Progenitor cell of endocrine pancreas (in vitro differentiated cells): ENCODE measurements around the gene TOMM20. TPM values are rescaled to one million over a fixed set of nuclear protein-coding genes. Genes with fewer than 3 reads are reported as not detected.
"Not testable (repeated sequence)": the region's sequence is repeated elsewhere in the genome, so short reads cannot be mapped to it uniquely, and the experiment has no call there.

Source experiments
- DNase-seq: peaks from one replicate; pipeline ENCODE4 v3.0.0; 2021; ENCODE audit warnings: low spot score; ENCODE audit not compliant: unreplicated experiment
- H3K27ac Mint-ChIP-seq: 2 replicates; pipeline ENCODE4 v1.8.0; 2021; ENCODE audit warnings: mild to moderate bottlenecking, moderate library complexity, mixed read lengths
- H3K27me3 Mint-ChIP-seq: 2 replicates; pipeline ENCODE4 v1.8.0; 2021; ENCODE audit warnings: mixed read lengths
- H3K36me3 Mint-ChIP-seq: 2 replicates; pipeline ENCODE4 v1.8.0; 2022; ENCODE audit warnings: mixed read lengths; ENCODE audit not compliant: insufficient read depth
- H3K4me1 Mint-ChIP-seq: 2 replicates; pipeline ENCODE4 v1.8.0; 2021; ENCODE audit warnings: low read depth, mixed read lengths
- H3K4me3 Mint-ChIP-seq: 2 replicates; pipeline ENCODE4 v1.8.0; 2021; ENCODE audit warnings: low read depth, mild to moderate bottlenecking, moderate library complexity, mixed read lengths
- H3K9me3 Mint-ChIP-seq: 2 replicates; pipeline ENCODE4 v1.8.0; 2021; ENCODE audit warnings: low read depth, mixed read lengths
- total RNA-seq: library from RNA; stranded (reverse); gene quantifications from 2 replicates; pipeline ENCODE4 v1.2.1, GENCODE V29; 2021
- TF ChIP-seq, protein P1 (sequence below): fragments of 200-600 bp; sonication (generic); IDR thresholded peaks from one replicate; pipeline ENCODE4 v1.5.0; 2021; ENCODE audit warnings: antibody characterized with exemption, mild to moderate bottlenecking; ENCODE audit not compliant: unreplicated experiment

The TOMM20 gene
- total RNA-seq, 1 donor from 2014 or later, result 110 TPM

DNA sequence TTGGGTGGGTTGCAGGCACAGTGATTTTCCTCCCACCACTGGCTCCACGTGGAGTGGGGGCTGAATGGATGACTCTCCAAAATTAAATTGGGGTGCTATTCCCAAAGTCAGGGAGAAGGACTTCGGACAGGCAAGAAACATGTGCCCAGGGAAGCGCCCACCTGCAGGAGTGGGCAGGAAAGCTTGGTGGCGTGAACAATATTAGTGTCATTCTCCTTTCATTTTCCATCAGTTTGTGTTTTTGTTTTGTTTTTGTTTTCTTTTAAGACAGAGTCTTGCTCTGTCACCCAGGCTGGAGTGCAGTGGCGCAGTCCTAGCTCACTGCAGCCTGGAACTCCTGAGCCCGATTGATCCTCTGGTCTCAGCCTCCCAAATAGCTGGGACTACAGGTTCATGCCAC, 30.1 kb downstream of the TOMM20 start:
- TF ChIP-seq, protein P1, sequence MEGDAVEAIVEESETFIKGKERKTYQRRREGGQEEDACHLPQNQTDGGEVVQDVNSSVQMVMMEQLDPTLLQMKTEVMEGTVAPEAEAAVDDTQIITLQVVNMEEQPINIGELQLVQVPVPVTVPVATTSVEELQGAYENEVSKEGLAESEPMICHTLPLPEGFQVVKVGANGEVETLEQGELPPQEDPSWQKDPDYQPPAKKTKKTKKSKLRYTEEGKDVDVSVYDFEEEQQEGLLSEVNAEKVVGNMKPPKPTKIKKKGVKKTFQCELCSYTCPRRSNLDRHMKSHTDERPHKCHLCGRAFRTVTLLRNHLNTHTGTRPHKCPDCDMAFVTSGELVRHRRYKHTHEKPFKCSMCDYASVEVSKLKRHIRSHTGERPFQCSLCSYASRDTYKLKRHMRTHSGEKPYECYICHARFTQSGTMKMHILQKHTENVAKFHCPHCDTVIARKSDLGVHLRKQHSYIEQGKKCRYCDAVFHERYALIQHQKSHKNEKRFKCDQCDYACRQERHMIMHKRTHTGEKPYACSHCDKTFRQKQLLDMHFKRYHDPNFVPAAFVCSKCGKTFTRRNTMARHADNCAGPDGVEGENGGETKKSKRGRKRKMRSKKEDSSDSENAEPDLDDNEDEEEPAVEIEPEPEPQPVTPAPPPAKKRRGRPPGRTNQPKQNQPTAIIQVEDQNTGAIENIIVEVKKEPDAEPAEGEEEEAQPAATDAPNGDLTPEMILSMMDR, result no peak
- H3K36me3 Mint-ChIP-seq, result no peaks in the 10 kb centered on the region
- H3K9me3 Mint-ChIP-seq, result no peaks in the 10 kb centered on the region
- H3K4me1 Mint-ChIP-seq, result peaks cover 4% of the 10 kb centered on the region
- no peak overlapping the region for H3K27ac Mint-ChIP-seq
- no peak for DNase-seq
- H3K4me3 Mint-ChIP-seq, result no peak overlapping the region
- H3K27me3 Mint-ChIP-seq, result no peaks in the 10 kb centered on the region

DNA sequence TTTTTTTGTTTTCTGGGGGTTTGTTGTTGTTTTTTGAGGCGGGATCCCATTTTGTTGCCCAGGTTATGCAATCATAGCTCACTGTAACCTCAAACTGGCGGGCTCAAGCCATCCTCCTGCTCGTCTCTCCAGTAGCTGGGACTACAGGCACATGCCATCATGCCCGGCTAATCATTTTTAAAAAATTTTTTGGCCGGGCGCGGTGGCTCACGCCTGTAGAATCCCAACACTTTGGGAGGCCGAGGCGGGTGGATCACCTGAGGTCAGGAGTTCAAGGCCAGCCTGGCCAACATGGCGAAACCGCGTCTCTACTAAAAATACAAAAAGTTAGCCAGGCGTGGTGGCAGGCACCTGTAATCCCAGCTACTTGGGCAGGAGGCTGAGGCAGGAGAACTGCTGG, 31.1 kb downstream of the TOMM20 start:
- H3K4me3 Mint-ChIP-seq, H3K9me3 Mint-ChIP-seq, H3K27ac Mint-ChIP-seq, DNase-seq, H3K36me3 Mint-ChIP-seq, H3K27me3 Mint-ChIP-seq, H3K4me1 Mint-ChIP-seq: not testable (repeated sequence)

DNA sequence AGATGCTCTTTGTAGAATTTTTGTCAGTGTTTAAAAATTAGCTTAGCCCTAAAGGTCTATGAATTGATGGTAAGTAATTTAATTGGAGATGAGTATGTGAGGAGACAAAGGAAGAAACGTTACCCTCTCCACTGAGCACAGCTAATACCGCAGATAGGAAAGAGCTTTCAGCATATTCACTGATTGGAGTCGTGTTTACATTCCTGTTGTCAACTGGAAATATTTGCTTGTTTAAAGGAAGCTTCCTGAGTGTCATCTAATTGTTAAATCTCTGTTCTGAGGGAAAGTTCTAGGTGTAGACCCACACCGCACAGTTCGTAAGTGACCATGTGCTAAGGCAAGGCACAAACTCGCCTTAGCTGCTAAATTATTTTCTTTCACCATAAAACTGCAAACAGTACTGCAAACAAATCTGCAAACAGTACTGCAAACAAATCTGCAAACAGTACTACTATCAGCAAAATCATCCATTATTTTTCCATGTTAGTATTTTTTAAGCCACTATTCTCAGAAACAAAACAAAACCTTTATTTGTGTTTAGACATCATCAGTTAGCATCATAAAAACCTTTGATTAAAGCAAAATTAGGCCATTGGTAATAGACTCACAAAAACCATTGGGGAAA, 32.6 kb downstream of the TOMM20 start:
- no peaks in the 10 kb centered on the region for H3K36me3 Mint-ChIP-seq
- DNase-seq, result no peak
- H3K9me3 Mint-ChIP-seq, result no peaks in the 10 kb centered on the region

DNA sequence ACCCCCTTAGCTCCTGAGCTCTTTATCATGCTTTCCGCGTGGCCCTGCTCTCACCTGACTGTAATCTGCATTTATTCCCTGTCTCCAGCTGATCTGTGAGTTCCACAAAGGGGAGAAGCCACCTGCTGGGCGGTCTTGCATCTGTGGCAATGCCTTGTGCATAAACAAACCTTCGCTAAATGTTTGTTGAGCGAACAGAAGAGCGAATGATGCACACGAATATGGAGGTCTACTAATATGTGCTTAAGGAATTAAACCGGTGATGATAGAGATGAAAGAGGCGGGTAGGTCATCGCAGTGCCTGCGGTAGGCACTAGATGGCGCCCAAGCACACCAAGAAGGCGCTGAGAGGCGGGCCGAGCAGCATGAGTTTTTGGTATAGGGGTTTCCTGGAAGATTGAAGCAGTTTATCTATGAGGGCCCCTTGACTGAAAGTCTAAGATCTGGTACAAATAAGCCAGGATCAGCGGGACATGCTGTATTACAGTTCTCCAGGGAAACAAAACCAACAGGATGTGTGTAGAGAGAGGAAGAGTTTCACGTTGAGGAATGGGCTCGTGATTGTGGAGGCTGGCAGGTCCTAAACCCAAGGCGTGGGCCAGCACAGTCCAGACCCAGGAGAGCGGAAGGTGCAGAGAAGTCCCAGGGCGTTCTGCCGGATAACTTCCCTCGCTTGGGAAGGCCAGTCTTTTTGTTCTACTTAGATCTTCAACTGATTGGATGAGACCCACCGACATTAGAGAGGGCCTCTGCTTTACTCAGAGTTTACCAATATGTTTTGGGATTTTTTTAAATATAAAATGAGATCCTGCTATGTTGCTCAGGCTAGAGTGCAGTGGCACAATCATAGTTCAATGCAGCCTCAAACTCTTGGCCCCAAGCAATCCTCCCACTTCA, 34.7 kb downstream of the TOMM20 start:
- TF ChIP-seq, protein P1, result peak; percentile 87
- Mint-ChIP-seq H3K27me3 (no peaks in the 10 kb centered on the region), H3K4me3 (no peak overlapping the region), H3K27ac (peak overlapping the region; percentile 50), H3K36me3 (no peaks in the 10 kb centered on the region), H3K9me3 (no peaks in the 10 kb centered on the region), H3K4me1 (peaks cover 18% of the 10 kb centered on the region)
- DNase-seq, result peak; percentile 69

More for the DNA sequence above, 32.6 kb downstream of the TOMM20 start:
- no peak overlapping the region for H3K27ac Mint-ChIP-seq
- H3K4me3 Mint-ChIP-seq, result no peak overlapping the region
- peaks cover 6% of the 10 kb centered on the region for H3K4me1 Mint-ChIP-seq
- TF ChIP-seq, protein P1, result no peak
- H3K27me3 Mint-ChIP-seq, result no peaks in the 10 kb centered on the region

DNA sequence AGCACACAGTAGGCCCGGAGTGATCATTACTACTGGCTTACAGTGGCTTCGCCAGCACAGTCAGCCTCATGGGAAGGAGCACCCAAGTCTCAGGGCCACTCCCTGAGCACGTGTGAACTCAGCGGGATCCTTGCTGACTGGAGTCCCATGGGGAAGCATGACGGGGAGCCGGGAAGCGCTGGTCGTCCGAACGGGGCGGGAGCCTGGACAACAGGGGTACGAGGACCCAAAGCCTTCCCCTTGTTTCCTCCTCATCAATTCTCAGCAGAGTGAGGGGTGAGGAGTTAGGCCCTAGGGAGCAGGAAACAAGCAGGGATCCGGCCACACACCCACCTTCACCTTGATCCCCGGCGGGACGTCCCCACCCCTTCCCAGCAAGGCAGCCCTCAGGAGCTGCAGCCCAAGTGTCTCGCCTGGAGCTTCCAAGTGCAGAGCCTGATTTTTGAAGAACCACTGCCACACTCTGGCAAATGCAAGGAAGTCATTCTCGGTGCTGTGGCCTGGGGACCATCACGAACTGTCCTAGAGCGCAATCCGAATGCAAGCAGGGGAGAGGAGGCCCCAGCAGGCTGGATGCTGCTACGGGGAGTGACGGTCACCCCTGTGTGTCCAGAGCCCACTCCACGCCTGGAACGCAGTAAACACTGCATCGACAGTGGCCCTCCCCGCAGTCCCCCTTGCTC, 35.5 kb downstream of the TOMM20 start:
- peaks cover 18% of the 10 kb centered on the region for H3K4me1 Mint-ChIP-seq
- no peaks in the 10 kb centered on the region for H3K27me3 Mint-ChIP-seq
- no peaks in the 10 kb centered on the region for H3K9me3 Mint-ChIP-seq
- peak; percentile 40 for DNase-seq
- no peak overlapping the region for H3K4me3 Mint-ChIP-seq
- no peak overlapping the region for H3K27ac Mint-ChIP-seq
- TF ChIP-seq, protein P1, result no peak
- H3K36me3 Mint-ChIP-seq, result no peaks in the 10 kb centered on the region

DNA sequence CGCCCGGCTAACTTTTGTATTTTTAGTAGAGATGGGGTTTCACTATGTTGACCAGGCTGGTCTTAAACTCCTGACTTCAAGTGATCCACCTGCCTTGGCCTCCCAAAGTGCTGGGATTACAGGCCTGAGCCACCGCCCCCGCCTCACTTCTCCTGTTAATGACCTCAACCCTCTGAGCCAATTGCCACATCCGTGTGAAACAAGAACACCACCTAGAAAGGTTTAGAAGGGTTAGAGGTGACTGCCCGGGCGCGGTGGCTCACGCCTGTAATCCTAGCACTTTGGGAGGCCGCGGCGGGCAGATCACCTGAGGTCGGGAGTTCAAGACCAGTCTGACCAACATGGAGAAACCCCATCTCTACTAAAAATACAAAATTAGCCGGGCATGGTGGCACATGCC, 36.2 kb downstream of the TOMM20 start:
- not testable (repeated sequence) for DNase-seq, H3K27ac Mint-ChIP-seq, H3K9me3 Mint-ChIP-seq, H3K36me3 Mint-ChIP-seq, H3K27me3 Mint-ChIP-seq, H3K4me3 Mint-ChIP-seq
- H3K4me1 Mint-ChIP-seq, result peaks cover 18% of the 10 kb centered on the region

DNA sequence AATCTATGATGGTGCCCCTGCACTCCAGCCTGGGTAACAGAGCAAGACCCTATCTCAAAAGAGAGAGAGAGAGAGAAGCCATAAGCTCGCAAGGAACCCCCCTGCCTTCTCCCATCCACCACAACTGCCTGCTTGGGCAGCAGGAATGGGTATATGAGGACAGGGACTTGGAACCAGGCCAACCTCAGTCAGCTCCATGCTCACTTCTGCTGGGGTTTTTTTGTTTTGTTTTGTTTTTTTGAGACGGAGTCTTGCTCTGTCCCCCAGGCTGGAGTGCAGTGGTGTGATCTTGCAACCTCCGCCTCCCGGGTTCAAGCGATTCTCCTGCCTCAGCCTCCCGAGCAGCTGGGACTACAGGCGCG, 36.6 kb downstream of the TOMM20 start:
- H3K4me3 Mint-ChIP-seq, H3K27ac Mint-ChIP-seq, H3K27me3 Mint-ChIP-seq, H3K36me3 Mint-ChIP-seq, H3K9me3 Mint-ChIP-seq, DNase-seq: not testable (repeated sequence)
- H3K4me1 Mint-ChIP-seq, result peaks cover 18% of the 10 kb centered on the region

DNA sequence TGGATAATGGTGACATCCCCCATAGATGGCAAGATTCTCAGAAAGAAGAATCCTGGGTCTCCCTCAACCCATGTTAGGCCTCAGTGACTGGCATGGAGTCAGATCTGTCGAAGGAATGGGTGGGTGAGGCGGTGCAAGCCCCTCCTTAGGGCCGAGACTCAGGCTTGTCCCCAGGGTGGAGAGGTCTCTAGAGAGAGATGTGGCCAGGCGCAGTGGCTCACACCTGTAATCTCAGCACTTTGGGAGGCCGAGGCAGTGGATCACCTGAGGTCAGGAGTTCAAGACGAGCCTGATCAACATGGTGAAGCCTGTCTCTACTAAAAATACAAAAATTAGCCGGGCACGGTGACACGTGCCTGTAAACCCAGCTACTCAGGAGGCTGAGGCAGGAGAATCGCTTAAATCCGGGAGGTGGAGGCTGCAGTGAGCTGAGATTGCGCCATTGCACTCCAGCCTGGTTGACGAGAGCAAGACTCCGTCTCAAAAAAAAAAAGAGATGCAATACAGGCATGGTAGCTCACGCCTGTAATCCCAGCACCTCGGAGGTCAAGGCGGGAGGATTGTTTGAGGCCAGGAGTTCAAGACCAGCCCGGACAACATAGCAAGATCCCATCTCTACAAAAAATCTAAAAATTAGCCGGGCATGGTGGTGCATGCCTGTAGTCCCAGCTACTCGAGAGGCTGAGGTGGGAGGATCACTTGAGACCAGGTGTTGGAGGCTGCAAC, 37.2 kb downstream of the TOMM20 start:
- not testable (repeated sequence) for DNase-seq, H3K27ac Mint-ChIP-seq, H3K27me3 Mint-ChIP-seq, H3K36me3 Mint-ChIP-seq, H3K9me3 Mint-ChIP-seq, H3K4me3 Mint-ChIP-seq
- peaks cover 18% of the 10 kb centered on the region for H3K4me1 Mint-ChIP-seq
